GM23248 (cell line): ENCODE results near the gene METTL4. TPM values are rescaled to one million over a fixed set of nuclear protein-coding genes. Genes with fewer than 3 reads are reported as not detected.
"Not testable (repeated sequence)": the region's sequence is repeated elsewhere in the genome, so short reads cannot be mapped to it uniquely, and the experiment has no call there.

ENCODE experiments used
- DNase-seq: peaks from one replicate; pipeline ENCODE4 v3.0.0-alpha.2; 2015
- H2AFZ ChIP-seq: fragments of 200-600 bp; sonication (generic); 2 replicates; pipeline ENCODE4 v1.6.1; 2016; ENCODE audit warnings: antibody characterized with exemption
- H3F3A ChIP-seq: fragments of 200-600 bp; sonication (generic); 2 replicates; pipeline ENCODE4 v1.6.1; 2016; ENCODE audit warnings: mild to moderate bottlenecking, antibody characterized with exemption, mixed run types; ENCODE audit not compliant: insufficient read depth
- H3K27ac ChIP-seq: fragments of 200-600 bp; sonication (generic); 2 replicates; pipeline ENCODE4 v1.5.1; 2016; ENCODE audit warnings: mild to moderate bottlenecking
- H3K27me3 ChIP-seq: fragments of 200-600 bp; sonication (generic); replicated peaks from 2 replicates; pipeline ENCODE4 v1.6.1; 2016; ENCODE audit warnings: mild to moderate bottlenecking; ENCODE audit not compliant: insufficient read depth
- H3K36me3 ChIP-seq: fragments of 200-600 bp; sonication (generic); 2 replicates; pipeline ENCODE4 v1.6.1; 2016; ENCODE audit warnings: low read depth, mild to moderate bottlenecking
- H3K4me1 ChIP-seq: fragments of 200-600 bp; sonication (generic); 2 replicates; pipeline ENCODE4 v1.6.1; 2016; ENCODE audit warnings: mild to moderate bottlenecking; ENCODE audit not compliant: insufficient read depth
- H3K4me2 ChIP-seq: fragments of 200-600 bp; sonication (generic); one replicate; pipeline ENCODE4 v1.6.1; 2016; ENCODE audit warnings: mild to moderate bottlenecking; ENCODE audit not compliant: unreplicated experiment
- H3K4me3 ChIP-seq: fragments of 200-600 bp; sonication (generic); 2 replicates; pipeline ENCODE4 v1.5.1; 2016; ENCODE audit warnings: mild to moderate bottlenecking
- H3K79me2 ChIP-seq: fragments of 200-600 bp; sonication (generic); 2 replicates; pipeline ENCODE4 v1.6.1; 2016; ENCODE audit warnings: mild to moderate bottlenecking; ENCODE audit not compliant: insufficient read depth
- H3K9ac ChIP-seq: fragments of 200-600 bp; sonication (generic); 2 replicates; pipeline ENCODE4 v1.6.1; 2016; ENCODE audit warnings: mild to moderate bottlenecking
- H3K9me2 ChIP-seq: fragments of 200-600 bp; sonication (generic); 2 replicates; pipeline ENCODE4 v1.6.1; 2016; ENCODE audit warnings: mixed run types, mild to moderate bottlenecking, moderate library complexity; ENCODE audit not compliant: insufficient read depth
- H3K9me3 ChIP-seq: fragments of 200-600 bp; sonication (generic); one replicate; pipeline ENCODE4 v1.6.1; 2017; ENCODE audit warnings: low read depth
- H4K20me1 ChIP-seq: fragments of 200-600 bp; sonication (generic); 2 replicates; pipeline ENCODE4 v1.6.0; 2016; ENCODE audit not compliant: insufficient read depth
- EZH2 ChIP-seq: fragments of 200-600 bp; sonication (generic); IDR thresholded peaks from 2 replicates; pipeline ENCODE4 v1.6.1; 2018; ENCODE audit warnings: antibody characterized with exemption, mild to moderate bottlenecking; ENCODE audit not compliant: insufficient read depth, poor library complexity, severe bottlenecking
- EZH2phosphoT487 ChIP-seq: fragments of 200-600 bp; sonication (generic); IDR thresholded peaks from 2 replicates; pipeline ENCODE4 v1.6.1; 2018; ENCODE audit warnings: antibody characterized with exemption, moderate library complexity, mild to moderate bottlenecking, low read depth; ENCODE audit not compliant: insufficient read depth
- WGBS, 2 experiments: methylation state at CpG; one replicate each; pipeline ENCODE4 v1.1.6; 2015 to 2017; ENCODE audit warnings: low lambda C conversion rate in 2 of 2, low coverage in 1 of 2; ENCODE audit errors: missing lambda C conversion rate in 2 of 2; 5-methylcytosine and 5-hydroxymethylcytosine counted together
- in situ Hi-C: fragments of 300-500 bp; cut with MboI; formaldehyde crosslinking; loops from 2 replicates; pipeline ENCODE4 v1.15.0; 2020
- polyA plus RNA-seq: library from polyadenylated mRNA; unstranded; fragments of >200 nt; fragmentation: Nextera tagmentation; extraction: Ambion mirVana; gene quantifications from 2 replicates; pipeline ENCODE4 v1.2.1, GENCODE V29; 2016
- total RNA-seq: library from RNA; depleted of rRNA; stranded (reverse); fragments of >200 nt; shearing (Covaris generic); gene quantifications from 2 replicates; pipeline ENCODE4 v1.2.3, GENCODE V29; 2014

Gene METTL4
- total and polyA plus RNA-seq, 2 experiments from 2014 or later = 5.6 to 9.9 TPM

GRCh38 chr18:2549462-2549861 lies 21.8 kb downstream of the METTL4 start:
- in situ Hi-C loops = loop anchor here (10.0 to 25.0 kb wide), 3 partner anchors 445 to 1687 kb away; no protein-coding TSS in a partner anchor
- H3K36me3 ChIP-seq = no peaks in the 10 kb centered on the region; the same call in 1 of the 2 replicates
- H4K20me1 ChIP-seq = no peaks in the 10 kb centered on the region
- TF ChIP-seq EZH2phosphoT487 = no peak
- no peak for TF ChIP-seq EZH2
- no peaks in the 10 kb centered on the region for H3K9me2 ChIP-seq
- H3K79me2 ChIP-seq = no peaks in the 10 kb centered on the region
- no peak overlapping the region for H3K9ac ChIP-seq
- H3K9me3 ChIP-seq = no peaks in the 10 kb centered on the region
- H3K4me3 ChIP-seq = no peak overlapping the region
- no peak overlapping the region for H2AFZ ChIP-seq
- 83 to 94% methylated on average over 2 of the region's 2 CpGs for WGBS, 2 experiments
- H3K4me2 ChIP-seq = no peak overlapping the region
- DNase-seq = no peak
- H3K27ac ChIP-seq = no peak overlapping the region
- no peaks in the 10 kb centered on the region for H3F3A ChIP-seq
- H3K4me1 ChIP-seq = no peaks in the 10 kb centered on the region
- H3K27me3 ChIP-seq = no peaks in the 10 kb centered on the region

- Histone ChIP-seq H3K27me3 (no peaks in the 10 kb centered on the region), H3K9me2 (no peaks in the 10 kb centered on the region), H3K27ac (no peak overlapping the region), H3K4me1 (no peaks in the 10 kb centered on the region), H4K20me1 (no peaks in the 10 kb centered on the region), H3F3A (no peaks in the 10 kb centered on the region), H3K79me2 (no peaks in the 10 kb centered on the region), H3K9me3 (no peaks in the 10 kb centered on the region), H2AFZ (no peak overlapping the region), H3K36me3 (no peaks in the 10 kb centered on the region; the same call in 1 of the 2 replicates), H3K9ac (no peak overlapping the region), H3K4me3 (no peak overlapping the region), H3K4me2 (no peak overlapping the region)
- no peak for TF ChIP-seq EZH2
- TF ChIP-seq EZH2phosphoT487 = no peak
- WGBS, 2 experiments = 42 to 46% methylated on average over 4 of the region's 4 CpGs
- in situ Hi-C loops = loop anchor here (10.0 to 25.0 kb wide), 3 partner anchors 443 to 1685 kb away; no protein-coding TSS in a partner anchor
- peak; percentile 73 for DNase-seq
Observed at GRCh38 chr18:2547477-2548087, 23.7 kb downstream of the METTL4 start.

GRCh38 chr18:2545155-2545554 lies 26.1 kb downstream of the METTL4 start:
- Histone ChIP-seq H3K4me3 (no peak overlapping the region), H2AFZ (no peak overlapping the region), H3K4me2 (no peak overlapping the region), H3K27me3 (no peaks in the 10 kb centered on the region), H3K36me3 (no peaks in the 10 kb centered on the region; the same call in 1 of the 2 replicates), H3K27ac (no peak overlapping the region), H3K9me2 (no peaks in the 10 kb centered on the region), H3K9ac (no peak overlapping the region), H3F3A (no peaks in the 10 kb centered on the region), H3K4me1 (no peaks in the 10 kb centered on the region), H3K79me2 (no peaks in the 10 kb centered on the region), H3K9me3 (no peaks in the 10 kb centered on the region), H4K20me1 (no peaks in the 10 kb centered on the region)
- in situ Hi-C loops = loop anchor here (10.0 to 25.0 kb wide), 3 partner anchors 440 to 1683 kb away; no protein-coding TSS in a partner anchor
- no peak for DNase-seq
- 76 to 77% methylated on average over 2 of the region's 2 CpGs for WGBS, 2 experiments
- TF ChIP-seq EZH2 (no peak), EZH2phosphoT487 (no peak)

GRCh38 chr18:2541925-2542563 lies 29.3 kb downstream of the METTL4 start:
- not testable (repeated sequence) for H4K20me1 ChIP-seq, H3K79me2 ChIP-seq, H3K9me3 ChIP-seq, H3K9ac ChIP-seq, H3K4me2 ChIP-seq, H3K4me1 ChIP-seq, H3K36me3 ChIP-seq, H3F3A ChIP-seq, H3K4me3 ChIP-seq, H3K27me3 ChIP-seq, H3K9me2 ChIP-seq, H2AFZ ChIP-seq, H3K27ac ChIP-seq
- peak; percentile 60 for DNase-seq
- in situ Hi-C loops = loop anchor here (10.0 to 25.0 kb wide), 3 partner anchors 437 to 1680 kb away; no protein-coding TSS in a partner anchor
- 27% methylated on average over 3 of the region's 3 CpGs; no CpG with 5 or more reads in 1 of the 2 experiments for WGBS, 2 experiments
